HG03045 (cell line): ENCODE results near the gene KCNJ3.

ENCODE experiments used
- ATAC-seq: cut with Tn5 transposase; IDR thresholded peaks from one replicate; pipeline ENCODE4 v1.9.1; 2021; ENCODE audit warnings: mild to moderate bottlenecking, moderate library complexity; ENCODE audit not compliant: unreplicated experiment

KCNJ3 gene

GRCh38 chr2:154698296-154698720, at the start of gene KCNJ3:
Gene KCNJ3 (plus strand): TSS chr2:154698695. CDS start chr2:154698776, 81 bp downstream.
- no peak for ATAC-seq

- ATAC-seq: no peak
Observed at GRCh38 chr2:154655499-154655898, 43.0 kb upstream of the KCNJ3 start.

GRCh38 chr2:154658854-154659253, 39.6 kb upstream of the KCNJ3 start:
- ATAC-seq: no peak

GRCh38 chr2:154664248-154664647, 34.2 kb upstream of the KCNJ3 start:
- no peak for ATAC-seq

- ATAC-seq: no peak
Observed at GRCh38 chr2:154670083-154670482, 28.4 kb upstream of the KCNJ3 start.

- no peak for ATAC-seq
Observed at GRCh38 chr2:154673694-154674093, 24.8 kb upstream of the KCNJ3 start.

GRCh38 chr2:154677401-154677800, 21.1 kb upstream of the KCNJ3 start:
- ATAC-seq: no peak

- no peak for ATAC-seq
Observed at GRCh38 chr2:154681741-154682140, 16.8 kb upstream of the KCNJ3 start.

GRCh38 chr2:154686162-154686561, 12.3 kb upstream of the KCNJ3 start:
- no peak for ATAC-seq

GRCh38 chr2:154688373-154688772, 10.1 kb upstream of the KCNJ3 start:
- ATAC-seq: no peak

- ATAC-seq: no peak
Observed at GRCh38 chr2:154689158-154689557, 9.3 kb upstream of the KCNJ3 start.

- no peak for ATAC-seq
Observed at GRCh38 chr2:154692927-154693326, 5.6 kb upstream of the KCNJ3 start.

GRCh38 chr2:154693741-154694340, 4.7 kb upstream of the KCNJ3 start:
- ATAC-seq: no peak

- no peak for ATAC-seq
Observed at GRCh38 chr2:154694881-154695280, 3.6 kb upstream of the KCNJ3 start.

GRCh38 chr2:154696369-154696768, 2.1 kb upstream of the KCNJ3 start:
- ATAC-seq: no peak

- ATAC-seq: no peak
Observed at GRCh38 chr2:154696810-154697417, 1.6 kb upstream of the KCNJ3 start.

GRCh38 chr2:154697418-154698252, 860 bp upstream of the KCNJ3 start:
- no peak for ATAC-seq

GRCh38 chr2:154698721-154699574, 453 bp downstream of the KCNJ3 start:
- no peak for ATAC-seq

- no peak for ATAC-seq
Observed at GRCh38 chr2:154699575-154699930, 1.1 kb downstream of the KCNJ3 start.

- no peak for ATAC-seq
Observed at GRCh38 chr2:154700136-154700535, 1.6 kb downstream of the KCNJ3 start.

- no peak for ATAC-seq
Observed at GRCh38 chr2:154704991-154705390, 6.5 kb downstream of the KCNJ3 start.
